ENCODE measurements around the gene AGAP9. TPM values are rescaled to one million over a fixed set of nuclear protein-coding genes. Genes with fewer than 3 reads are reported as not detected.
A peak's percentile ranks its signal among the peaks of the same experiment; 100 is the strongest.
"Not testable (repeated sequence)": the region's sequence is repeated elsewhere in the genome, so short reads cannot be mapped to it uniquely, and the experiment has no call there.

The AGAP9 gene
- total and polyA plus RNA-seq, 3 donors from 2014 or later: 17.5 to 29.8 (median 26.0) TPM

- H3K36me3 ChIP-seq (ENCODE audit: low read depth, missing control alignments); H3K4me1 ChIP-seq; H3K9me3 ChIP-seq; H3K27ac ChIP-seq; intact Hi-C loops (cut with DNase I; ENCODE audit: low total_unique reads); DNase-seq; H3K27me3 ChIP-seq; H3K4me3 ChIP-seq: not testable (repeated sequence)
- 58 to 93% methylated on average over 2 to 3 of the region's 6 CpGs for WGBS, 2 donors
These were observed 31.1 kb upstream of the AGAP9 start for GRCh38 chr10:47554552-47554951.

DNA sequence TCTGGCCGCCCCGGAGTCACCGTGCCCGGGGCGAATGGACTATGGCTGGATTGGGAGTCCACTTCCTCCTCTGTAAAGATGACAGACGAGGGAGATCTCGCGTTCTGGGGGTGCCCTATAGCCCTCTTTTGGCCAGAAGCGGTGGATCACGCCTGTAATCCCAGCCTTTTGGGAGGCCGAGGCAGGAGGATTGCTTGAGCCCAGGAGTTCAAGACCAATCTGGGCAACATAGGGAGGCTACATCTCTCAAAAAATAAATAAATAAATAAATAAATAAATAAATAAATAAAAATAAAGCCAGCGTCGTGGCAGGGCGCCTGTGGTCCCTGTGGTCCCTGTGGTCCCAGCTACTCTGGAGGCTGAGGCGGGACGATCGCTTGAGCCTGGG lies 30.4 kb upstream of the AGAP9 start:
- not testable (repeated sequence) for DNase-seq

GRCh38 chr10:47553214-47553859 lies 29.9 kb upstream of the AGAP9 start:
- H3K4me3 ChIP-seq: peak overlapping the region; percentile 70 to 81
- H3K27me3 ChIP-seq; H3K36me3 ChIP-seq (ENCODE audit: low read depth, missing control alignments); H3K9me3 ChIP-seq; intact Hi-C loops (cut with DNase I; ENCODE audit: low total_unique reads); H3K4me1 ChIP-seq: not testable (repeated sequence)
- 0 to 2% methylated on average over 6 to 37 of the region's 60 CpGs for WGBS, 2 donors
- DNase-seq: peak; percentile 82
- H3K27ac ChIP-seq: peak overlapping the region; percentile 74 to 79

More for the DNA sequence above, 30.4 kb upstream of the AGAP9 start:
- H3K36me3 ChIP-seq (ENCODE audit: low read depth, missing control alignments); H3K9me3 ChIP-seq; intact Hi-C loops (cut with DNase I; ENCODE audit: low total_unique reads); H3K4me1 ChIP-seq; H3K27ac ChIP-seq; H3K27me3 ChIP-seq: not testable (repeated sequence)
- H3K4me3 ChIP-seq: peak overlapping the region; percentile 70 to 81
- 0 to 5% methylated on average over 2 to 7 of the region's 17 CpGs for WGBS, 2 donors

DNA sequence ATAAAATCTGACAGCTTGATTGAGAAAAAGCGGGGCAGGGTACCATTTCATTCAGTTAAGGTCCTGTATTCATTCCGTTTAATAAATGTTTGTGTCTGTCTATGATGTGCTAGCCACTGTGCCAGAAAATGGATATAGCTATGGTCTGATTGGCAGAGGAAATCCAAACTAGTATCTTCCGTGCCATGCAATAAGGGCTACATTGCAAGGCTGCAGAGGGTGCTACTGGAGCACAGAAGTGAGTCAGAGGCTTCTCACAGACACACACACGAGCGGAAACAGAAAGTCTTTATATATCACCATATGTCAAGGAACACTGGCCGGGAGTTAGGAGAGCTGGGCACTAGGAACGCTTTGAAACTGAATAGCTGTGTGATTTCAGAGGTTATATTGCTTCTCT lies 29.3 kb upstream of the AGAP9 start:
- peak; percentile 22 for DNase-seq
- H3K36me3 ChIP-seq (ENCODE audit: low read depth, missing control alignments); H3K4me1 ChIP-seq; H3K9me3 ChIP-seq; intact Hi-C loops (cut with DNase I; ENCODE audit: low total_unique reads); H3K27me3 ChIP-seq: not testable (repeated sequence)
- peak overlapping the region; percentile 74 to 79 for H3K27ac ChIP-seq
- WGBS, 2 donors: 4 to 5% methylated on average over 7 of the region's 7 CpGs
- H3K4me3 ChIP-seq: peak overlapping the region; percentile 70 to 81

DNA sequence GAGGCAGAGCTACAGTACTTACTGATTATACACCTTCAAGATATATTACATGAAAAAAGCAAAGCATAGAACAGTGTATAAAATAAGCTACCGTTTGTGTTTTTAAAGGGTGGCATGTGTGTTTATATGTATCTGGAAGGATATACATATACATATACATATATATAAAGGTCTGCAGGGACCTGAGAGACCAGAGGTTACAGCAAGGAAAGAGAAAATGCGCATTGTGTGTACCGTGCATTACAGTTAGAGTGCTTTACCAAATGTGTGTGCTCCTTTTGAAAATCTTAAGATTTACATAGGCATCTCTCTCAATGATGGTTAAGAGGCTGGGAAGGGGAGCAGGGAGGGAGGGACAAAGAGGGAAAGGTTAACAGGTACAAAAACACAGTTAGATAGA lies 23.8 kb upstream of the AGAP9 start:
- H3K27ac ChIP-seq; H3K27me3 ChIP-seq; H3K4me1 ChIP-seq; DNase-seq; H3K9me3 ChIP-seq; intact Hi-C loops (cut with DNase I; ENCODE audit: low total_unique reads); H3K36me3 ChIP-seq (ENCODE audit: low read depth, missing control alignments); H3K4me3 ChIP-seq: not testable (repeated sequence)
- WGBS, 2 donors: 75 to 100% methylated on average over 1 of the region's 3 CpGs

GRCh38 chr10:47536430-47536829 lies 13.0 kb upstream of the AGAP9 start:
- H3K36me3 ChIP-seq (ENCODE audit: low read depth, missing control alignments); H3K27ac ChIP-seq; H3K4me3 ChIP-seq; intact Hi-C loops (cut with DNase I; ENCODE audit: low total_unique reads); H3K27me3 ChIP-seq; DNase-seq; H3K9me3 ChIP-seq; H3K4me1 ChIP-seq: not testable (repeated sequence)
- WGBS, 2 donors: 83 to 100% methylated on average over 1 to 2 of the region's 3 CpGs

DNA sequence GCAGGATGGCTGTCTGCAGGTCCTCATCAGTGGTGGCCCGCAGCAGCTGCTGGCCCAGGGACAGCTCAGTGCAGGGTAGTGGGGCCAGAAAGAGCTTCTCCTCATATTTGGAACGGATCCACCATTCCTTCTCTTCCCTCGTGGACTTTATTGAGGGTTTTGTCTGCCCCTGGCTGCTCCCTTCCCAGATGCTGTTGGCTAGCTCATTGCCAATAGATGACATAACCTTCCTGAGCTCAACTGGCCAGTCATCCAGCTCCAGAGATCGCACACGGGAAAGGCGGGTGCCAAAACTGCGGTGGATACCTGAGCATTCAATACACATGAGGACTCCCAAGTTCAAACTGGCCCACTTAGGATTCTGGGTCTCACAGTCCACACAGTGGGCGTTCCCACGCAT lies 21.1 kb downstream of the AGAP9 start:
- H3K9me3 ChIP-seq; DNase-seq; H3K27me3 ChIP-seq; H3K36me3 ChIP-seq (ENCODE audit: low read depth, missing control alignments); intact Hi-C loops (cut with DNase I; ENCODE audit: low total_unique reads); H3K4me1 ChIP-seq; H3K4me3 ChIP-seq; H3K27ac ChIP-seq: not testable (repeated sequence)
- WGBS, 2 donors: 83% methylated on average over 6 of the region's 9 CpGs; no CpG with 5 or more reads in 1 of the 2 donors

DNA sequence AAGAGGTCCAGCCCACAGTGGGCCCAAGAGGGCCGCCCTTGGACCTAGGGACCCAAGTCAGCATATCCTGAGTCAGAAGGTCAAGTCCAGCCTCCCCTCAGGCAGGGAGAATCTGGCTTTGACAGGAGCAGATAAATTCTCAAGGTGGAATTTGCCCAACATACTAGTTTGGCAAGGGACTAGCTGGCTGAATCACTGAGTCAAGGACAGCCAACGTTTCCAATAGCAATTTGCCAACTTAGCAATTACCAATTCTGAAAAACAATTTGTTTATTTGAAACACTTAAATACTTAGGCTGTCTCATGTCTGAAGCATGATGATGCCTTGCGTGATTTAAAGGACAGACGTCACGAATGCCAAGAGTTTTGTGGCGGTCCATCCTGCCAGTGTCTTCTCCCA lies 29.2 kb downstream of the AGAP9 start:
- H3K36me3 ChIP-seq (ENCODE audit: low read depth, missing control alignments); intact Hi-C loops (cut with DNase I; ENCODE audit: low total_unique reads); H3K4me1 ChIP-seq; H3K9me3 ChIP-seq; H3K27me3 ChIP-seq; H3K27ac ChIP-seq; DNase-seq; H3K4me3 ChIP-seq: not testable (repeated sequence)
- WGBS, 2 donors: no CpG with 5 or more reads among the region's 6 CpGs

GRCh38 chr10:47491600-47491999 lies 31.8 kb downstream of the AGAP9 start, which contains the start of gene FAM25G:
TSS of gene FAM25G (minus strand) at chr10:47491700. CDS start at chr10:47491674, 26 bp downstream.
- H3K9me3 ChIP-seq; intact Hi-C loops (cut with DNase I; ENCODE audit: low total_unique reads); H3K36me3 ChIP-seq (ENCODE audit: low read depth, missing control alignments); H3K4me1 ChIP-seq; DNase-seq; H3K4me3 ChIP-seq; H3K27ac ChIP-seq; H3K27me3 ChIP-seq: not testable (repeated sequence)
- no CpG with 5 or more reads among the region's 9 CpGs for WGBS, 2 donors

DNA sequence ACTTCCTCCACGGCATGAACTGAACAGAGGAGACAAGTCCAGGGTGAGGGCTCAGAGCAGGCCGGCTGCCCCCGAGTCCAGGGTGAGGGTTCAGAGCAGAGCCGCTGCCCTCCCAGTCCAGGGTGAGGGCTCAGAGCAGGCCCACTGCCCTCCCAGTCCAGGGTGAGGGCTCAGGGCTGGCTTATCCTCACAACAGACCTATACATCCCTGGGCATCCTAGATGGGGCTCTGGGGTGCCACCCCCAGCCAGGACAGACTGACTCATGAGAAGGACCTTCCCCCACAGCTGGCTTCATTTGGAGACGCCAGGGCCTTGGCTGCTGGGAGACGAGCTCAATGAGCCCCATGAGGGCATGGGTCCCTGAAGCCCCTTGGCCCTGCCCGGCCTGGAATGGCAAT lies 33.8 kb downstream of the AGAP9 start:
- WGBS, 2 donors: no CpG with 5 or more reads among the region's 7 CpGs
- H3K36me3 ChIP-seq (ENCODE audit: low read depth, missing control alignments); DNase-seq; intact Hi-C loops (cut with DNase I; ENCODE audit: low total_unique reads); H3K27ac ChIP-seq; H3K4me3 ChIP-seq; H3K27me3 ChIP-seq; H3K9me3 ChIP-seq; H3K4me1 ChIP-seq: not testable (repeated sequence)

GRCh38 chr10:47485943-47486342 lies 37.5 kb downstream of the AGAP9 start:
- intact Hi-C loops (cut with DNase I; ENCODE audit: low total_unique reads); H3K27ac ChIP-seq; H3K36me3 ChIP-seq (ENCODE audit: low read depth, missing control alignments); H3K4me1 ChIP-seq; DNase-seq; H3K27me3 ChIP-seq; H3K9me3 ChIP-seq; H3K4me3 ChIP-seq: not testable (repeated sequence)
- 75 to 93% methylated on average over 2 of the region's 4 CpGs for WGBS, 2 donors

DNA sequence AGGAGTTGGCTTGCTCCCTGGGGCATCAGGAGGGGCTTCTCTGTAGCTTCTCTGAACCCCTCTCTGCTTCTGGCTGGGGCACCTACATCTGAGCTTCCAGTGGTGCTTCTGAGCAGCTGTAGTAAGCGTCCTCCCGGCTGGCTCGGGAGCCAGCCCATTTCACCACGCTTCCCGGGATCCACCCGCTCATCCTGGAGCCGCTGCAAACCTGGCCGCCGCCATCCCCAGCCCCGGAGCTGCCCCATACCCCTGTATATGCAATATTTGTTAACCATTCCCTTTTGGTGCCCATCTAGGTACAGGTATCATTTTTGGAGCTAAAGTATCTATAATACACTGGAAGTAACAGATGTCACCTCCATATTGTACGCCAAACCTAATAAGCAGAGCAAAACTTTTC lies 38.7 kb downstream of the AGAP9 start:
- H3K4me3 ChIP-seq; intact Hi-C loops (cut with DNase I; ENCODE audit: low total_unique reads); DNase-seq; H3K27me3 ChIP-seq; H3K27ac ChIP-seq; H3K9me3 ChIP-seq; H3K36me3 ChIP-seq (ENCODE audit: low read depth, missing control alignments); H3K4me1 ChIP-seq: not testable (repeated sequence)
- 100% methylated on average over 1 of the region's 11 CpGs for WGBS, 2 donors

Data from testis (tissue), 3 donors.